Stimulated activated CD8-positive, alpha-beta memory T cell treated with anti-CD3 and anti-CD28 coated beads, Interleukin-12 subunit alpha, Interleukin-12 subunit beta, amount 100 ng/mL, for 4 hours (primary cell): Measurements from ENCODE around the gene TDRD1.
A peak's percentile ranks its signal among the peaks of the same experiment; 100 is the strongest.
"Not testable (repeated sequence)": the region's sequence is repeated elsewhere in the genome, so short reads cannot be mapped to it uniquely, and the experiment has no call there.

Source experiments
- DNase-seq: peaks from one replicate; pipeline ENCODE4 v3.0.0-alpha.2; 2020; ENCODE audit warnings: low read depth

TDRD1 gene

DNA sequence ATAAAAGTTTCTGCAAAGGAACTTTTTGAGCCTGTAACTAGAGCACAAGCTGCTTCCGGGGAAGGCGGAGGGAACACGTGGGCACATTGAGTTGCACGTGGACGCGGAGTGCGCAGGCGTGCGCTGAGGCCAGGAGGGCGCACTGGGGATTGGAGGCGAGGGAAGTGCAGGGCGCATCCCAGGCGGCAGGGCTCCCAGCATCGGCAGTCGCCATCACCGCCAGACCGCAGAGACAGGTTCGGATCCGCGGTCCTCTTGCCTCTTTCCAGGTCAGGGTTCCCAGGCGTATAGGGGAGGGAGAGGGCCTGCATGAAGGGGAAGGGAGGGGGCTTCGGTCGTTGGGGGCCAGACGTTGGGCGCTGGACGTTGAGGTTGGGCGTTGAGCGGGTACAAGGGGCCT, at the start of gene TDRD1:
TSS of gene TDRD1 (plus strand) at position 206 of the 400 bp plus-strand sequence. CDS start 8,479 bp downstream, outside the sequence.
- no peak for DNase-seq

DNA sequence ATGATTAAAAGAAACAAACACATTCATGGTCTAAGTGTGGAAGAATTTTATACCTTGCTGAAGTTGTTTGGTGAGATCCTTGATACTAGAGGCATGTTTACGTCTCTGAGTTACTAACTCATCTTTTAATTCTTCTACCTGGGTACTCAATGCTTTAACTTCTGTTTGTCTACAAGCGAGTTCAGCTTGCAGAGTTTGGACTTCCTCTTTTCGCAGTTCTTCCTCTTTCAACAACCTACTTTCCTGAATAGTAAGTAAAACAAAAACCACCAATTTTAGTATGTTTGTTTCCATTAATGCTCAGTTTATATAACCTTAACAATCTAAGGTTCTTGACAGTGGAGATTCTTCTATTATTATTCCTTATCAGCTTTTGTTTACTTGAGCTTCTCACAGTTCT, 48.1 kb upstream of the TDRD1 start:
- no peak for DNase-seq

GRCh38 chr10:114135476-114135875, 43.7 kb upstream of the TDRD1 start:
- no peak for DNase-seq

DNA sequence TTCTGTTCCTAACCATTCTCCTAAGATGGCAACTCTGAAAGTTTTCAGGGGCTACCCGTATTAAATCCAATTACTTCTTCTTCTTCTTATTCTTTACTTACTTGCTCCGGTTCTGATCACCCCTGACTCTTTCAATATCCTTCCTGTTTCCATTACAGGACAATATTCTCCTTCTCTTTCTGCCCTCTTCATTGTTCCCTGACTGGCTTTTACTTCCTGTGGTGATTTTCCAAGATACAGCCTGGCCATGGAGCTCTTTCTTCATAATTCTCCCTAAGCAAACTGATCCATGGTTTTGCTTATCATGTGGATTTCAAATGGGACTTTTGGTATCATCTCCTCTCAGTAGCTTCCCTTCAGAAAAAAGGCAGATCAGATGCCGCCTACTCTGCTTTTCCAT, 40.6 kb upstream of the TDRD1 start:
- DNase-seq: no peak

- no peak for DNase-seq
These were observed 39.1 kb upstream of the TDRD1 start for GRCh38 chr10:114140036-114140435.

GRCh38 chr10:114140827-114141226, 38.3 kb upstream of the TDRD1 start:
- not testable (repeated sequence) for DNase-seq

DNA sequence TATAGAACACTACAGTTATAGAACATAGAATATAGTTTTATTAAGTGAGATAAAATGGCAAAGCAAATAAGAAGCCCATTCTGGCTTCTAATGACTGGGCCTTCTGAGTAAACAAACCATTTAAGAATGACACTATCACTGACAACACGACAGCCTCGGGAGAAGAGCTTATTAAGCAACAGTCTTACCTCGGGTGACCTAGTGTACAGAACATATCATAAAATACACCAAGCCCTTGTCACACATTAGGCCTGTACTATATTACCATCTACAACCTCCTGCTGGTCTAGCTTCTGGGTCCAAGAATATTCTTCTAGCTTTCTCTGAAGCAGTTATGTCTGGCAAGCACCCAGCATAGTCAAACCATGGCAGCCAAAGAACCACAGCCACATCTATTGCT, 37.1 kb upstream of the TDRD1 start:
- DNase-seq: no peak

- no peak for DNase-seq
These were observed 36.0 kb upstream of the TDRD1 start for GRCh38 chr10:114143160-114143559.

DNA sequence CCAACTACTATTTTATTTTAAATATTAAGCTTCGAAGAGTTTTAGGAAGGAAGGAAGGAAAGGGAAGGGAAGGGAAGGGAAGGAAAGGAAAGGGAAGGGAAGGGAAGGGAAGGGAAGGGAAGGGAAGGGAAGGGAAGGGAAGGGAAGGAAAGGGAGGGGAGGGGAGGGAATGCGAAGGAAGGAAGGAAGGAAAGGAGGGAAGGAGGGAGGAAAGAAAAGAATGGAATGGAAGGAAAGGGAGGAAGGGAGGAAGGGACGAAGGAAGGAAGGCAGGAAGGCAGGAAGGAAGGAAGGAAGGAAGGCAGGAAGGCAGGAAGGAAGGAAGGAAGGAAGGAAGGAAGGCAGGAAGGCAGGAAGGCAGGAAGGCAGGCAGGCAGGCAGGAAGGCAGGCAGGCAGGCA, 29.7 kb upstream of the TDRD1 start:
- DNase-seq: not testable (repeated sequence)

DNA sequence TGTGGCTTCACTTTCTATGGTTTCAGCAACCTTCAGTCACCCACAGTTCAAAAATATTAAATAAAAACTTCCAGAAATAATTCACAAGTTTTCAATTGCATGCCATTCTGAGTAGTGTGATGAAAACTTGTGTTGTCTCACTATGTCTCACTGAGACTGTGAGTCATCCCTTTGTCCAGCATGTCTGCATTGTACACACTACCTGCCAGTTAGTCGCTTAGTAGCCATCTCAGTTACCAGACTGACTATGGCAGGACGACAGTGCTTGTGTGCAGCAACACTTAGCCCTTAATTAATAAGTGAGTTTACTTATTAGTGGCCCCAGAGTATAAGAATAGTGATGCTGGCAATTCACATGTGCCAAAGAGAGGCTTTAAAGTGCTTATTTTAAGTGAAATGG, 27.7 kb upstream of the TDRD1 start:
- no peak for DNase-seq

- DNase-seq: no peak
These were observed 27.3 kb upstream of the TDRD1 start for GRCh38 chr10:114151892-114152291.

- DNase-seq: no peak
These were observed 21.2 kb upstream of the TDRD1 start for GRCh38 chr10:114157912-114158311.

GRCh38 chr10:114163062-114163461, 16.1 kb upstream of the TDRD1 start:
- no peak for DNase-seq

DNA sequence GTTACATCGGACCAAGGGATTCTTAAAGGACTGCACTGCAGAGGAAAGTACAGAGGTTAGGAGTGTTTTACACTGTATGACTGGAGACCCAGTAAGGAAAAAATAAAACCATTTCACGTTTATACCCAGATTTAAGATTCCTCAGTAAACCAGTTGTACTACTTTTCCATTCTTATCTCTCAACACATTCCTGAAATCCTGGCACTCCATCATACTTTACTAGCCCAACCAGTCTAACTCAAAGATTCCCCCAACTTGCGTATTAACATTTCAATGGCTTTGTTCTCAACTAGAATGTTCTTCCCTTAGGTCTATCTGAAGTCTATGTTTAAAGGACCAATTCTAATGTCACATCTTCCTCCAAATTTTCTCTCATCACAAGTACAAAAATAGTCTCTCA, 13.1 kb upstream of the TDRD1 start:
- no peak for DNase-seq

GRCh38 chr10:114166494-114166893, 12.7 kb upstream of the TDRD1 start:
- DNase-seq: no peak

- DNase-seq: no peak
These were observed 11.2 kb upstream of the TDRD1 start for GRCh38 chr10:114167985-114168384.

GRCh38 chr10:114168450-114169009, 10.6 kb upstream of the TDRD1 start:
- no peak for DNase-seq

GRCh38 chr10:114172216-114172615, 6.9 kb upstream of the TDRD1 start:
- no peak for DNase-seq

DNA sequence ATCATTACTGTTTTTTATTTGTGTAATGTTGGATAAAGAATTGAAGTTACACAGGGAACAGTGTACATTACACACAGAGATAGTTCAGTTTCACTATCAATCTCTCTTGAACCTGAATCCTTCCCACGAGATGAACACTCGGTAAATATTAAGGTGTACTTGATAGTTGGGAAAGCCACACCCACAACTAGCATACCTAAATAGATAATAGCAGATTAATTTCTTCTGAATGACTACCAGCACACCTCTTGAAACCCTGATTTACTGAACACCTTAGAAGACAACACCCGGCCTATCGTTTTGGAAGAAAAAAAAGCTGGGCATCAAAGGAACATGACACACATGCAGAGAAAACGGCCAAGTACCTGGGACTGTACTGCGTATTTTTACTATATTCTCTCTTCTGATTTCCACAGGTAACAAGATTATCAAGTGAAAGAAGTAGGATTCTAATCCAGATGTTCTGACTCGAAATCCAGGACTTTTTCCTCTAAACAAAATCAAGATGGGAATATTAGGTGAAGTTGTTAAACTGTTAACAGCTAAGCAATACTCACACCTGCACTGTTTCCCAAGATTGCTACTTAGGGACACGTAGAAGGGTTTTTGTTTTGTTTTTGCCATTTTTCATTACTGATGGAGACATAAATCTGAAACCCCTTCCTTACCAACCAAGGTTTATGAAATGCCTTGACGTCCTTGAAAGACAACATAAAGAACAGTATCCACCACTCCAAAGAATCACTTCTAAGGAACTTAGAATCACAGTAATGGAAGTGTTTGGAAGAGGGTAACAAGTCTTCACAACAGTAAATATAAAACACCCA, 6.2 kb upstream of the TDRD1 start:
- no peak for DNase-seq

DNA sequence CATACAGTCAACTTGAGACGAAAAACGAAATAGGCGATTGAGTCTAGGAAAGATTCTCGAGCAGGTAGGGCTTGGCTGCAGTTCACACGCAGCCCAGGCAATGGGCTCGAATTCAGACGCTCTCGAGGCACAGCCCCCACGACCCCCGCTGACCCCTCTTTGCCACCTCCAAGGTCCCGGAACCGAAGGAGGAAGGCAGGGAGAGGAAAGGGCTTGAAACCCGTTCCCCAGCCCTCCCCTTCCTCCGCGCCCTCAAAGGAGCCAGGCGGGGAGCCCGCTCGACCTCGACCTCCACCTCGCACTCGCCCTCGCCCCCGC, 5.6 kb upstream of the TDRD1 start:
- no peak for DNase-seq

DNA sequence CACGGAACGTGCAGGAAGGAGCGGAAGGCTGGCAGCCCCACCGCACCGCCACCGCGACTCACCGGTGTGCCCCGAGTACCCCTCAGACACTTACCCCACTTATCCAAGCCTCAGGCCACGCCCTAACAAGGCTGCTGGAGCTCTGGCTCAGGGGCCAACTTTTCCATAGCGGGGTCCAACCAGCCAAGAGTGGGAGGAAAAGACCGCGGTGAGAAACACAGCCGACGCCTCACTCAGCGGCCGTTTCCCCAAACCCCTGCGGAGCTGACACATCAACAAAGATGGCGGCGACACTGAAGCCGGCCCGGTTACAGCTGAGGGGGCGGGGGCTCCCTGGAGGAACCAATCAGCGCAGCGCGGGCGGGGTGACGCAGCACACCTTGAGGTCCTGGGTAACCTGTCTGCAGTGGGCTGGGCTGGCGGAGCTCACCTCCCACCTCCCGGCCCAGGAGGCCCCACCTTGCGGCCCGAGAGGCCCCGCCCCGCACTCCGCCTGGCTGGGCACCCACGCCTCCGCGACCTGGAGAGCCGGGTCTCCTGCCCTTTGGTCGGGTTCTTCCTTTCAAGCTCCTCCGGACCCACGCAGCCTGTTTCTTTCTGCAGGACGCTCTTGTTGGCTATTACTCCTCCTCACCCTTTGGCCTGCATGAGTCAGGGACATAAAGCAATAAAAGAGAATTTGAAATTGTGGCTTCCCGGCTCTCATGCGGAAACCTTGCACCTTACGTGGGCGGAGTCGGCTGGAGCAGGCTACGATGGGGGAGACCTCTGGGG, 5.0 kb upstream of the TDRD1 start, which contains the start of gene CCDC186:
TSS of gene CCDC186 (minus strand) at position 283 of the 774 bp plus-strand sequence. CDS start 10,935 bp downstream, outside the sequence.
- DNase-seq: peak; percentile 98

GRCh38 chr10:114174695-114175188, 4.4 kb upstream of the TDRD1 start:
- DNase-seq: no peak

- DNase-seq: no peak
These were observed 3.5 kb upstream of the TDRD1 start for GRCh38 chr10:114175667-114176066.
